Gastroesophageal sphincter (tissue), 3 donors: ENCODE measurements around the gene TBC1D23.

Source experiments
- POLR2A ChIP-seq, 2 donors: fragments of 450-650 bp; IDR thresholded peaks; one replicate each; pipeline ENCODE4 v1.6.1; 2017; ENCODE audit warnings: antibody characterized with exemption in 2 of 2, mild to moderate bottlenecking in 2 of 2, moderate library complexity in 1 of 2
- POLR2AphosphoS5 ChIP-seq: sonication (generic); formaldehyde crosslinking; IDR thresholded peaks from one replicate; pipeline ENCODE4 v1.6.1; 2017; ENCODE audit warnings: antibody characterized with exemption
- TF ChIP-seq, protein P1 (sequence below), 4 experiments: fragments of 200-600 bp in 2 of 4; fragments of 450-650 bp in 2 of 4; sonication (generic) in 1 of 4; IDR thresholded peaks; one replicate each; pipeline ENCODE4 v1.5.1; 2017 to 2019; ENCODE audit warnings: antibody characterized with exemption in 4 of 4, mild to moderate bottlenecking in 2 of 4, moderate library complexity in 2 of 4

DNA sequence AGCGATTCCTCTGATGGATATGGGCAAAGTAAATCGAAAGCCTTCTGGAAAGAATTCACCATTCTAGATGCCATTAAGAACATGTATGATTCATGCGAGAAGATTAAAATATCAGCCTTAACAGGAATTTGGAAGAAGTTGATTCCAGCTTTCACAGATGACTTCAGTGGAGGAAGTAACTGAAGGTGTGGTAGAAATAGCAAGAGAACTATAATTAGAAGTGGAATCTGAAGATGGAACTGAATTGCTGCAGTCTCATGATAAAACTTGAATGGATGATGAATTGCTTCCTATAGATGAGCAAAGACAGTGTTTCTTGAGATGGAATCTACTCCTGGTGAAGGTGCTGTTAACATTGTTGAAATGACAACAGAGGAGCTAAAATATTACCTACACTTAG, 30.1 kb upstream of the TBC1D23 start:
- TF ChIP-seq, protein P1, sequence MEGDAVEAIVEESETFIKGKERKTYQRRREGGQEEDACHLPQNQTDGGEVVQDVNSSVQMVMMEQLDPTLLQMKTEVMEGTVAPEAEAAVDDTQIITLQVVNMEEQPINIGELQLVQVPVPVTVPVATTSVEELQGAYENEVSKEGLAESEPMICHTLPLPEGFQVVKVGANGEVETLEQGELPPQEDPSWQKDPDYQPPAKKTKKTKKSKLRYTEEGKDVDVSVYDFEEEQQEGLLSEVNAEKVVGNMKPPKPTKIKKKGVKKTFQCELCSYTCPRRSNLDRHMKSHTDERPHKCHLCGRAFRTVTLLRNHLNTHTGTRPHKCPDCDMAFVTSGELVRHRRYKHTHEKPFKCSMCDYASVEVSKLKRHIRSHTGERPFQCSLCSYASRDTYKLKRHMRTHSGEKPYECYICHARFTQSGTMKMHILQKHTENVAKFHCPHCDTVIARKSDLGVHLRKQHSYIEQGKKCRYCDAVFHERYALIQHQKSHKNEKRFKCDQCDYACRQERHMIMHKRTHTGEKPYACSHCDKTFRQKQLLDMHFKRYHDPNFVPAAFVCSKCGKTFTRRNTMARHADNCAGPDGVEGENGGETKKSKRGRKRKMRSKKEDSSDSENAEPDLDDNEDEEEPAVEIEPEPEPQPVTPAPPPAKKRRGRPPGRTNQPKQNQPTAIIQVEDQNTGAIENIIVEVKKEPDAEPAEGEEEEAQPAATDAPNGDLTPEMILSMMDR (IDR thresholded peaks at IDR 0.05): no peak
- TF ChIP-seq POLR2AphosphoS5 (no peak), POLR2A (IDR thresholded peaks at IDR 0.05) (no peak)
